ENCODE data around the gene OXSM. TPM values are rescaled to one million over a fixed set of nuclear protein-coding genes. Genes with fewer than 3 reads are reported as not detected.

The OXSM gene
- total and polyA plus RNA-seq, 7 experiments from 2014 or later, result 10.6 to 21.2 (median 13.8) TPM

DNA sequence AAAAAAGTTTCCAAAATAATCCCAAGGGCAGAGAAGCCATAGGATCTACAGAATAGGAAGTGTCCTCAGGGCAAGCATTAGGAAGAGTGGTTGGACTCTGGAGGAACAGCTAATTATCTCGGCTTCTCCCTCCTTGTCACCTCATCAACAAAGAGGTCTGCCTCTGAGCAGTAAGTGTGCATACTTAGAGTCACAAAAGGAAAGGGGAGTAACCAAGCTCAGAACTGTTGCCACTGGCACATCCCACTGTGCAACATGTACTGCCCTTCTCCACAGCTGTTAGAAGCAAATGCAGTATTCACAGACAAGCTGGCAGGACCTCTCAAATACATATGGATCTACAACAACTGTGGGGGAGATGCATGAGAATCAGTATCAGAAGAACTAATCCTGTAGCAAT lies 38.2 kb upstream of the OXSM start:
- H3K4me3 Mint-ChIP-seq, result no peak overlapping the region
- H3K4me1 Mint-ChIP-seq, result peaks cover 2 to 32% (median 22%) of the 10 kb centered on the region in 7 donors
- Histone ChIP-seq H3K36me3 (ENCODE audit: control insufficient read depth in 2 of 3, insufficient read depth in 3 of 3, low read length in 3 of 3) (peaks cover 0 to 53% (median 14%) of the 10 kb centered on the region in 3 experiments), H3K4me3 (ENCODE audit: low read length) (no peak overlapping the region), H3K27me3 (ENCODE audit: control insufficient read depth in 2 of 2, insufficient read depth in 2 of 2, low read length in 2 of 2) (no peaks in the 10 kb centered on the region), H3K9me3 (ENCODE audit: control insufficient read depth in 2 of 3, low read length in 3 of 3) (no peaks in the 10 kb centered on the region), H3K4me1 (ENCODE audit: control insufficient read depth in 2 of 2, insufficient read depth in 2 of 2, low read length in 2 of 2) (no peaks in the 10 kb centered on the region), H3K27ac (ENCODE audit: low read depth, low read length) (no peak overlapping the region)
- peaks cover 23 to 54% (median 41%) of the 10 kb centered on the region in 5 donors for H3K36me3 Mint-ChIP-seq
- intact Hi-C loops (cut with micrococcal nuclease), result no loop called here
- DNase-seq, result no peak
- ChIA-PET CTCF (no interaction called here), POLR2A (no interaction called here)
- H3K27me3 Mint-ChIP-seq, result no peaks in the 10 kb centered on the region
- H3K9me3 Mint-ChIP-seq, result no peaks in the 10 kb centered on the region
- H3K27ac Mint-ChIP-seq, result peak overlapping the region in 3 of 9 donors; percentile 50 to 78 (median 71)
- no peak for ATAC-seq

DNA sequence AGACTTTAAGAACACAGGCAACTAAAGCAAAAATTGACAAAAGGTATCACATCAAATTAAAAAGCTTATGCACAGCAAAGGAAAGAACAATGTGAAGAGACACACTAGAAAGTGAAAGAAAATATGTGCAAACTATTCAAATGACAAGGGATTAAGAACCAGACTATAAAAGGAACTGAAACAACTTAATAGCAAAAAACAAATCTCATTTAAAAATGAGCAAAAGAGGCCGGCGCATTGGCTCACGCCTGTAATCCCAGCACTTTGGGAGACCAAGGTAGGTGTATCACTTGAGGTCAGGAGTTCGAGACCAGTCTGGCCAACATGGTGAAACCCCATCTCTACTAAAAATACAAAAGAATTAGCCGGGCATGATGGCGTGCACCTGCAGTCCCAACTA lies 21.0 kb upstream of the OXSM start:
- ChIA-PET POLR2A (interaction anchor here (0.6 kb wide), 1 partner anchor 21 kb away, joined by 3 read pairs; no protein-coding TSS in a partner anchor), CTCF (no interaction called here)
- Histone ChIP-seq H3K4me1 (ENCODE audit: control insufficient read depth in 2 of 2, insufficient read depth in 2 of 2, low read length in 2 of 2) (no peaks in the 10 kb centered on the region), H3K27ac (ENCODE audit: low read depth, low read length) (no peak overlapping the region), H3K36me3 (ENCODE audit: control insufficient read depth in 2 of 3, insufficient read depth in 3 of 3, low read length in 3 of 3) (peaks cover 0 to 19% (median 0%) of the 10 kb centered on the region in 3 experiments), H3K27me3 (ENCODE audit: control insufficient read depth in 2 of 2, insufficient read depth in 2 of 2, low read length in 2 of 2) (no peaks in the 10 kb centered on the region), H3K4me3 (ENCODE audit: low read length) (no peak overlapping the region), H3K9me3 (ENCODE audit: control insufficient read depth in 2 of 3, low read length in 3 of 3) (no peaks in the 10 kb centered on the region)
- no peak overlapping the region for H3K4me3 Mint-ChIP-seq
- intact Hi-C loops (cut with micrococcal nuclease), result no loop called here
- no peaks in the 10 kb centered on the region for H3K27me3 Mint-ChIP-seq
- no peak for DNase-seq
- peaks cover 9 to 49% (median 34%) of the 10 kb centered on the region in 7 donors for H3K4me1 Mint-ChIP-seq
- peak overlapping the region in 3 of 9 donors; percentile 14 to 50 (median 45) for H3K27ac Mint-ChIP-seq
- peaks cover 0 to 23% (median 0%) of the 10 kb centered on the region in 11 donors for H3K9me3 Mint-ChIP-seq
- no peak for ATAC-seq
- peaks cover 6 to 65% (median 46%) of the 10 kb centered on the region in 5 donors for H3K36me3 Mint-ChIP-seq

DNA sequence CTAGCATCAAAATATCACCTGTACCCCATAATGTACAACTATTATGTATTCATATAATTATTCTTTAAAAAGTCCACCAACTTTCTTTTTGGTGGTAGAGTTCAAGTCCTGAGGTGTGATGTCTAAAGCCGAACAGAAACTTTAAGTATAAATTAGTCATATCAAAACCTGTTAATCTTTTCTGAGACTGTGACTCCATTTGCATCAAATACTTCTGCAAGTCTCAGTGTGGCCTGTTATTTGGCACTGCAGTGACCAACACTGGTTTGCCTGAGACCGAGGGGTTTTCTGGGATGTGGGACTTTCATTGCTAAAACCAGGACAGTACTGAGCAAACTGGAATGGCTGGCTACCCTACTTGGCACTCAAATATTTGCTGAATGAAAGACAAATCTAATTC lies 14.0 kb upstream of the OXSM start:
- Histone ChIP-seq H3K4me3 (ENCODE audit: low read length) (no peak overlapping the region), H3K4me1 (ENCODE audit: control insufficient read depth in 2 of 2, insufficient read depth in 2 of 2, low read length in 2 of 2) (peaks cover 4 to 14% of the 10 kb centered on the region in 2 donors), H3K36me3 (ENCODE audit: control insufficient read depth in 2 of 3, insufficient read depth in 3 of 3, low read length in 3 of 3) (peaks cover 9 to 45% (median 25%) of the 10 kb centered on the region in 3 experiments), H3K9me3 (ENCODE audit: control insufficient read depth in 2 of 3, low read length in 3 of 3) (no peaks in the 10 kb centered on the region), H3K27me3 (ENCODE audit: control insufficient read depth in 2 of 2, insufficient read depth in 2 of 2, low read length in 2 of 2) (no peaks in the 10 kb centered on the region), H3K27ac (ENCODE audit: low read depth, low read length) (no peak overlapping the region)
- CTCF ChIA-PET, result no interaction called here
- Mint-ChIP-seq H3K27me3 (no peaks in the 10 kb centered on the region), H3K4me3 (no peak overlapping the region), H3K9me3 (peaks cover 0 to 35% (median 0%) of the 10 kb centered on the region in 11 donors), H3K36me3 (peaks cover 32 to 71% (median 56%) of the 10 kb centered on the region in 5 donors), H3K4me1 (peaks cover 16 to 60% (median 43%) of the 10 kb centered on the region in 7 donors), H3K27ac (no peak overlapping the region)
- ATAC-seq, result no peak
- intact Hi-C loops (cut with micrococcal nuclease), result no loop called here
- POLR2A ChIA-PET, result no interaction called here
- no peak for DNase-seq

DNA sequence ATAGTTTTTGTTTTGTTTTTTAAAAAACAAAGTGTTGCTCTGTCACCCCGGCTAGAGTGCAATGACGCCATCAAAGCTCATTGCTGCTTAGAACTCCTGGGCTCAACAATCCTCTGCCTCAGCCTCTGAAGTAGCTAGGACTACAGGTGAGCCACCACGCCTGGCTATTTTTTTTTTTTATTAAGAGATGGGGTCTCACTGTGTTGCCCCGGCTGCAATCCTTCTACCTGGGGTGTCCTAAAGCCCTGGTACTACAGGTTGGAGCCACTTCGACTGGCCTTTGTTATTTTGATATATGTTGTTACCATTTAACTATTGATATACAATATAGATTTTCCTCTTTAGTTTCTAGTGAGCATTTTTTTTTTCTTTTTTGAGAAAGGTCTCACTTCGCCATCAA lies 9.3 kb upstream of the OXSM start:
- no peaks in the 10 kb centered on the region for H3K27me3 Mint-ChIP-seq
- ChIA-PET CTCF (interaction anchor here (0.6 kb wide), 1 partner anchor 10 kb away, joined by 3 read pairs; no protein-coding TSS in a partner anchor), POLR2A (no interaction called here)
- Histone ChIP-seq H3K36me3 (ENCODE audit: control insufficient read depth in 2 of 3, insufficient read depth in 3 of 3, low read length in 3 of 3) (peaks cover 9 to 29% (median 21%) of the 10 kb centered on the region in 3 experiments), H3K27me3 (ENCODE audit: control insufficient read depth in 2 of 2, insufficient read depth in 2 of 2, low read length in 2 of 2) (no peaks in the 10 kb centered on the region), H3K4me1 (ENCODE audit: control insufficient read depth in 2 of 2, insufficient read depth in 2 of 2, low read length in 2 of 2) (peaks cover 19 to 28% of the 10 kb centered on the region in 2 donors), H3K4me3 (ENCODE audit: low read length) (no peak overlapping the region), H3K27ac (ENCODE audit: low read depth, low read length) (no peak overlapping the region), H3K9me3 (ENCODE audit: control insufficient read depth in 2 of 3, low read length in 3 of 3) (no peaks in the 10 kb centered on the region)
- ATAC-seq (no peak), DNase-seq (no peak)
- H3K36me3 Mint-ChIP-seq, result peaks cover 15 to 29% (median 25%) of the 10 kb centered on the region in 5 donors
- H3K9me3 Mint-ChIP-seq, result peaks cover 0 to 3% (median 0%) of the 10 kb centered on the region in 11 donors
- peak overlapping the region in 3 of 9 donors; percentile 11 to 59 (median 18) for H3K27ac Mint-ChIP-seq
- intact Hi-C loops (cut with micrococcal nuclease), result loop anchor here (1.0 to 10.0 kb wide), 7 partner anchors 33 to 1866 kb away; partner anchors contain the start of genes NEK10 (in 1 of the 2), NKIRAS1 (in 1 of the 2), NR1D2 (in 1 of the 2) and RPL15 (in 1 of the 2)
- peak overlapping the region in 9 of 10 donors; percentile 13 to 94 (median 69) for H3K4me3 Mint-ChIP-seq
- peaks cover 22 to 69% (median 51%) of the 10 kb centered on the region in 7 donors for H3K4me1 Mint-ChIP-seq

DNA sequence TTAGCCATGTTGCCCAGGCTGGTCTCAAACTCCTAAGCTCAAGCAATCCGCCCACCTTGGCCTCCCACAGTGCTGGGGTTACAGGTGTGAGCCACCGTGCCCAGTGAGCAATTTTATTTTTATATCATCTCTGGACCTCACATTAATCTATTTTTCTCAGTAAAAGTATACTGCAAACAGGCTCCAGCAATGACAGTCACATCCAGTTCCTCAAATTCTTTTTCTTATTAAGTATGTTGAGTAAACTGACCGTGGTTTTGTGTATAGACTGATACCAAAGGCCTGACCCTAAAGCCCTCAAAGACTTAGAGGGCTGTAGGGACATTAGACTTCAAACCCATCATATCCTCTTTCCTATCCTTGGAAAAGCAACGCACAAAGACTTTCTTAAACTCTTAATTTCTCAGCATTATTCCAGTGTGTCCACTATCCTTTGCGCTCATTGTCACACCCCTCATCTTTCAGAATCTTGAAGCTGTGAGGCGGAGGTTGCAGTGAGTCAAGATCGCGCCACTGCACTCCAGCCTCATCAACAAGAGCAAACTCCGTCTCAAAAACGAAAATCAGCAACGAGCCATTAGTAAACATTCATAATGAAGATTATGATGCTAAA lies 8.6 kb upstream of the OXSM start:
- H3K27me3 Mint-ChIP-seq, result no peaks in the 10 kb centered on the region
- H3K4me1 Mint-ChIP-seq, result peaks cover 22 to 69% (median 50%) of the 10 kb centered on the region in 7 donors
- DNase-seq (no peak), ATAC-seq (no peak)
- peak overlapping the region in 3 of 9 donors; percentile 16 to 46 (median 33) for H3K27ac Mint-ChIP-seq
- peaks cover 0 to 3% (median 0%) of the 10 kb centered on the region in 11 donors for H3K9me3 Mint-ChIP-seq
- H3K36me3 Mint-ChIP-seq, result peaks cover 15 to 26% (median 22%) of the 10 kb centered on the region in 5 donors
- peak overlapping the region; percentile 85 to 95 (median 92) for H3K4me3 Mint-ChIP-seq
- no peaks in the 10 kb centered on the region for H3K27me3 ChIP-seq (ENCODE audit: control insufficient read depth in 2 of 2, insufficient read depth in 2 of 2, low read length in 2 of 2)
- H3K9me3 ChIP-seq (ENCODE audit: control insufficient read depth in 2 of 3, low read length in 3 of 3), result no peaks in the 10 kb centered on the region
- peaks cover 9 to 24% (median 15%) of the 10 kb centered on the region in 3 experiments for H3K36me3 ChIP-seq (ENCODE audit: control insufficient read depth in 2 of 3, insufficient read depth in 3 of 3, low read length in 3 of 3)
- H3K4me3 ChIP-seq (ENCODE audit: low read length), result peak overlapping the region; percentile 73
- no peak overlapping the region for H3K27ac ChIP-seq (ENCODE audit: low read depth, low read length)
- intact Hi-C loops (cut with micrococcal nuclease), result loop anchor here (1.0 to 10.0 kb wide), 7 partner anchors 34 to 1866 kb away; partner anchors contain the start of genes NEK10 (in 1 of the 2), NKIRAS1 (in 1 of the 2), NR1D2 (in 1 of the 2) and RPL15 (in 1 of the 2)
- POLR2A ChIA-PET, result interaction anchor here (0.7 kb wide), 1 partner anchor 8 kb away, joined by 3 read pairs; the partner anchor contains the start of gene OXSM
- peaks cover 19 to 28% of the 10 kb centered on the region in 2 donors for H3K4me1 ChIP-seq (ENCODE audit: control insufficient read depth in 2 of 2, insufficient read depth in 2 of 2, low read length in 2 of 2)
- CTCF ChIA-PET, result interaction anchor here (0.6 kb wide), 1 partner anchor 9 kb away, joined by 3 read pairs; no protein-coding TSS in a partner anchor

DNA sequence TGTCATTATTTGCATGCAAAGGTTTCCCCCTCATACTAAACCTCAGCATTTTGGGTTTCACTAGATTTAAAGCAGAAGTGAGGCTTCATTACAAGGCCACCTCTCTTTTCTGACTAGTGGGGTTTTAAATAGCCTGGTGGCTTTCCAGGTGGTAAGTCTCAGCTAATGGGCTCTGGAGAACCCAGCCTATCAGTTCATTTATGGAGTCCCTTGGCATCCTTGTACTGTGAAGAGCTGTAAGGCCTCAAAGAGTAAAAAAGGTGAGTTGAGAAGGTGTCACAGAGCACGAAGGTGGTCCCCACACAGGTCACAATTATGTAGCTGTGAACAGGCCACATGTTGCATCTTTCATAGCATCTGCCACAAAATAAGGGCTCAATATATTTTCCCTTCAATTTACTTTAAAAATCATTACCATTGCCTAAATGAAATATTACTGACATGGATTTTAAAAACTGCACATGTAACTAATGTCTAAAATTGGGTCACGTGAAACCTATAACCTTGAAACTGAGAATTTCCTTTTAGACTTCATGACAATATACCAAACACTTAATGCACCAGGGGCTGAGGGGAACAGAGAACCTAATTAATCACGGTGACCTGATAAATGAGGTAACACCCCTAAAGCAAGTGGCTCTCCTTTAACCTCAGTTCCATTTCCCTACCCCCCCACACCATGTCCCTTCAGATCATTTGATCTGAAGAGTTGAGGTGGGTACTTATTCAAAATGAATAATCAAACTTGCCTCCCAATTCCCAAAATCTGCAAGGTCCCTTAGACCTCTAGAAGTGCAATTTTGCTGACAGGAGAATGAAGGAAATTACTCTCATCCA lies 7.9 kb upstream of the OXSM start:
- peaks cover 19 to 28% of the 10 kb centered on the region in 2 donors for H3K4me1 ChIP-seq (ENCODE audit: control insufficient read depth in 2 of 2, insufficient read depth in 2 of 2, low read length in 2 of 2)
- H3K27ac ChIP-seq (ENCODE audit: low read depth, low read length), result peak overlapping the region; percentile 89
- ChIA-PET CTCF (no interaction called here), POLR2A (interaction anchor here (0.7 kb wide), 1 partner anchor 8 kb away, joined by 3 read pairs; the partner anchor contains the start of gene OXSM)
- H3K27me3 Mint-ChIP-seq, result no peaks in the 10 kb centered on the region
- peak overlapping the region; percentile 16 to 93 (median 87) for H3K27ac Mint-ChIP-seq
- intact Hi-C loops (cut with micrococcal nuclease), result loop anchor here (1.0 to 10.0 kb wide), 13 partner anchors 8 to 1867 kb away; partner anchors contain the start of genes NKIRAS1 (in 2 of the 2), NR1D2 (in 2 of the 2), OXSM (in 2 of the 2) and RPL15 (in 2 of the 2)
- H3K4me3 ChIP-seq (ENCODE audit: low read length), result peak overlapping the region; percentile 73
- ATAC-seq, result no peak
- H3K27me3 ChIP-seq (ENCODE audit: control insufficient read depth in 2 of 2, insufficient read depth in 2 of 2, low read length in 2 of 2), result no peaks in the 10 kb centered on the region
- H3K36me3 Mint-ChIP-seq, result peaks cover 9 to 18% (median 16%) of the 10 kb centered on the region in 5 donors
- peaks cover 22 to 62% (median 46%) of the 10 kb centered on the region in 7 donors for H3K4me1 Mint-ChIP-seq
- no peaks in the 10 kb centered on the region for H3K9me3 ChIP-seq (ENCODE audit: control insufficient read depth in 2 of 3, low read length in 3 of 3)
- no peak for DNase-seq
- peak overlapping the region; percentile 85 to 95 (median 92) for H3K4me3 Mint-ChIP-seq
- H3K36me3 ChIP-seq (ENCODE audit: control insufficient read depth in 2 of 3, insufficient read depth in 3 of 3, low read length in 3 of 3), result peaks cover 4 to 17% (median 8%) of the 10 kb centered on the region in 3 experiments
- no peaks in the 10 kb centered on the region for H3K9me3 Mint-ChIP-seq
